Measurements from ENCODE around the gene PTPRD.

- no peak for TF ChIP-seq STAT6 (CRISPR knock-in tag; conservative IDR thresholded peaks at IDR 0.05; ENCODE audit: low read depth)
- no peak for TF ChIP-seq CTCF (IDR thresholded peaks at IDR 0.05)
- no peak for TF ChIP-seq MAX (CRISPR knock-in tag; IDR thresholded peaks at IDR 0.05)
- TF ChIP-seq TEAD4 (CRISPR knock-in tag; IDR thresholded peaks at IDR 0.05), result no peak
Measured at GRCh38 chr9:8860086-8860485, 1752.7 kb downstream of the PTPRD start.
